ENCODE data around the gene RHNO1. TPM values are rescaled to one million over a fixed set of nuclear protein-coding genes. Genes with fewer than 3 reads are reported as not detected.

The RHNO1 gene
- total and polyA plus RNA-seq, 2 of the 8 experiments (the other 6 are each of a cell fraction or from before 2014, with no cell fraction given): 55.8 to 56.9 TPM

GRCh38 chr12:2891240-2892053 lies 14.4 kb downstream of the RHNO1 start:
- no peak overlapping the region for H2AK5ac ChIP-seq (ENCODE audit: low read depth, low read length)
- POLR2A ChIA-PET (ENCODE audit: partially characterized antibody): interaction anchor here (1.4 to 2.7 kb wide), 10 partner anchors 11 to 108 kb away, joined by 3 to 26 read pairs (median 8); partner anchors contain the start of genes FOXM1 and RHNO1

More at GRCh38 chr12:2891240-2892053, 14.4 kb downstream of the RHNO1 start:
- Histone ChIP-seq H3K14ac (ENCODE audit: insufficient read length) (no peak overlapping the region), H3K27ac (ENCODE audit: low read depth, low read length) (peak overlapping the region; percentile 31; the same call in 1 of the 2 replicates), H3K4me3 (ENCODE audit: extremely low read depth in 1 of 4, insufficient read depth in 2 of 4, low read depth in 3 of 4, low read length in 4 of 4) (peak overlapping the region; percentile 71 to 88 (median 86)), H3K27me3 (replicated peaks in 1 of 4; ENCODE audit: control insufficient read depth in 3 of 4, extremely low read depth in 1 of 4, insufficient read depth in 3 of 4, low read length in 3 of 4) (no peaks in the 10 kb centered on the region), H3K23ac (ENCODE audit: insufficient read length) (no peak overlapping the region), H3K79me2 (ENCODE audit: control insufficient read depth in 1 of 2, insufficient read depth in 2 of 2, low read length in 2 of 2) (peaks cover 0 to 17% of the 10 kb centered on the region in 2 experiments; a peak in 3 of 4 replicates), H4K5ac (ENCODE audit: insufficient read length, low read depth, low read length) (no peak overlapping the region), H3K36me3 (ENCODE audit: control insufficient read depth in 2 of 4, insufficient read depth in 4 of 4, low read length in 3 of 4) (peaks cover 5 to 24% (median 11%) of the 10 kb centered on the region in 4 experiments), H2AFZ (ENCODE audit: low read length) (peak overlapping the region; percentile 21; the same call in 1 of the 2 replicates), H2BK15ac (ENCODE audit: low read length) (no peak overlapping the region), H3K18ac (ENCODE audit: extremely low read depth, low read length) (no peak overlapping the region), H3K4me1 (replicated peaks in 1 of 4; ENCODE audit: control insufficient read depth in 3 of 4, insufficient read depth in 4 of 4, low read length in 3 of 4) (peaks cover 0 to 3% (median 2%) of the 10 kb centered on the region in 4 experiments; a peak in 3 of 7 replicates), H2BK5ac (ENCODE audit: low read depth, low read length) (no peak overlapping the region), H3K23me2 (ENCODE audit: low read depth, low read length) (no peaks in the 10 kb centered on the region; the same call in 1 of the 2 replicates), H3K4me2 (ENCODE audit: insufficient read depth in 1 of 2, low read depth in 2 of 2, low read length in 2 of 2) (peak overlapping the region; percentile 85), H4K20me1 (replicated peaks in 1 of 2; ENCODE audit: control insufficient read depth in 1 of 2, insufficient read depth in 2 of 2, low read length in 2 of 2) (no peaks in the 10 kb centered on the region), H2BK20ac (ENCODE audit: low read length) (no peak overlapping the region), H3K56ac (replicated peaks; ENCODE audit: insufficient read length, low read depth, low read length) (no peak overlapping the region), H4K8ac (ENCODE audit: extremely low read depth, insufficient read depth, low read length) (peak overlapping the region; percentile 71; the same call in 1 of the 2 replicates), H4K91ac (replicated peaks; ENCODE audit: insufficient read length, low read length) (no peak overlapping the region), H3K79me1 (ENCODE audit: low read depth, low read length) (0 out of 2 replicates have a peak, but pooled peaks cover 2% of the 10 kb centered on the region), H2BK12ac (ENCODE audit: low read depth, low read length) (no peak overlapping the region), H3K9ac (replicated peaks in 1 of 4; ENCODE audit: extremely low read depth in 1 of 4, low read depth in 3 of 4, low read length in 3 of 4) (peak overlapping the region in 3 of 4 experiments; percentile 0 to 78 (median 76); a peak in 2 of 7 replicates), H2BK120ac (replicated peaks; ENCODE audit: low read depth, low read length) (no peak overlapping the region), H3K9me3 (ENCODE audit: insufficient read depth in 2 of 2, low read depth in 1 of 2, low read length in 1 of 2) (no peaks in the 10 kb centered on the region), H3K4ac (replicated peaks; ENCODE audit: insufficient read length, low read depth, low read length) (no peak overlapping the region)
- TF ChIP-seq ASH2L (IDR thresholded peaks at IDR 0.05; ENCODE audit: low read length): peak; percentile 28
- peak; percentile 36 for TF ChIP-seq KDM4A (IDR thresholded peaks at IDR 0.05; ENCODE audit: low read depth, low read length, severe bottlenecking)
- TF ChIP-seq CHD1 (IDR thresholded peaks at IDR 0.05; ENCODE audit: low read depth, low read length): no peak
- TF ChIP-seq RBBP5 (IDR thresholded peaks at IDR 0.05; ENCODE audit: borderline replicate concordance, low read depth, low read length): peak; percentile 1; the same call in 1 of the 2 replicates
- peak; percentile 79; the same call in 1 of the 2 replicates for TF ChIP-seq KDM1A (IDR thresholded peaks at IDR 0.05; ENCODE audit: borderline replicate concordance, low read length)
- 30% methylated on average over 42 of the region's 42 CpGs; no CpG with 5 or more reads in 1 of the 2 experiments for WGBS, 2 experiments (ENCODE audit: extremely low coverage in 1 of 2, insufficient coverage in 1 of 2, insufficient read length in 1 of 2, insufficient replicate concordance in 2 of 2, low coverage in 1 of 2, low lambda C conversion rate in 2 of 2, missing lambda C conversion rate in 1 of 2)
- DNase-seq (ENCODE audit: low read depth in 1 of 2, low spot score in 2 of 2) (no peak), FAIRE-seq (no peak)
- CTCF ChIA-PET (ENCODE audit: partially characterized antibody): interaction anchor here (0.6 to 15.6 kb wide), 10 partner anchors 11 to 143 kb away, joined by 3 to 143 read pairs (median 3); partner anchors contain the start of genes FOXM1 and RHNO1
